ENCODE results near the gene ATF7. TPM values are rescaled to one million over a fixed set of nuclear protein-coding genes. Genes with fewer than 3 reads are reported as not detected.

Gene ATF7
- 12.5 TPM for polyA plus RNA-seq (2012; ENCODE audit: low read depth, missing spikeins)

DNA sequence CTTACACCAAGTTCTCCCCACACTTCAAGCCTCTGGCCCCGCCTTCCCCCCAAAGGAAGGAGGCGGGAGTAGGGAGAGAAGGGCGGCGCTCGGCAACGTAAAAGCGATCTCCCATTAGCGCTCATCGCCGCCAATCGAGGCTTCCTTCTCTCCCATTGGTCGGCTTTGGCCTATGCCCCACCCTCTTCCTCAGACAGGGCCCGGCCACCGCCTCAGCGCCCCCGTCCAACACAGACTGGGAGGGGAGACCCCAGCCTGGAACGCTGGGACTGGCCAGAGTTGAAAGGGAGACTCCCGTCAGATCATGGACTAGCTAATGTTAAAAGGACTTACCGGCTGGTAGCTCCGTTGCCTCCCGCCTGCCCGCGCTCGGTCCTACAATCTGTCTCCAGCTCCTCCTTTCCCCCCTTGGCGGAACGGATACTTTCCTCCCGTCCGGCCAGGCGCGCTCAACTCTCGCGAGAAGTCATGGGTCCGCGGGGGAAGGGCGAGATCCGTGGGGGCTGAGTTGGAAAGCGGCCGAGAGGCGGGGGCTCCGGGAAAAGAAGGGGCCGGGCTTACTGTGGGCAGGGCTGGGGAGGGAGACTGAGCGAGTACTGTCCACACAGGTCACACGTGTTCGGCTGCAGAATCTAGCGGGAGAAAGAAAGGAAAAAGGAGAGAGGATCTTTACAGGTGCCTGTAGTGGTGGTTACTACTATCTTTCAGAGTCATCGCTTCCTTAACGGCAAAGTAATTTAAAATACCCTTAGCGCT lies at the start of gene ATF7:
Gene ATF7, minus strand, starts transcription at position 437 of the 756 bp plus-strand sequence. CDS start 25,382 bp downstream, outside the sequence.
- peak; percentile 90 for FAIRE-seq
- DNase-seq (ENCODE audit: insufficient read length, low spot score) = peak; percentile 79
- TF ChIP-seq POU2F2 (IDR thresholded peaks at IDR 0.05; ENCODE audit: low read depth, low read length) = no peak
- TF ChIP-seq POLR2AphosphoS5 (IDR thresholded peaks at IDR 0.05; ENCODE audit: low read depth, low read length) = peak; percentile 68
- TF ChIP-seq PAX5 (IDR thresholded peaks at IDR 0.05; ENCODE audit: insufficient read depth, low read length, severe bottlenecking) = no peak
- TF ChIP-seq TAF1 (IDR thresholded peaks at IDR 0.05; ENCODE audit: low read depth, low read length) = no peak
- TF ChIP-seq SPI1 (IDR thresholded peaks at IDR 0.05; ENCODE audit: low read depth, low read length) = 0 out of 2 replicates have a peak, but pooled peaks have one; percentile 5
- peak; percentile 30; the same call in 1 of the 2 replicates for TF ChIP-seq POLR2A (IDR thresholded peaks at IDR 0.05; ENCODE audit: low read depth, low read length)

DNA sequence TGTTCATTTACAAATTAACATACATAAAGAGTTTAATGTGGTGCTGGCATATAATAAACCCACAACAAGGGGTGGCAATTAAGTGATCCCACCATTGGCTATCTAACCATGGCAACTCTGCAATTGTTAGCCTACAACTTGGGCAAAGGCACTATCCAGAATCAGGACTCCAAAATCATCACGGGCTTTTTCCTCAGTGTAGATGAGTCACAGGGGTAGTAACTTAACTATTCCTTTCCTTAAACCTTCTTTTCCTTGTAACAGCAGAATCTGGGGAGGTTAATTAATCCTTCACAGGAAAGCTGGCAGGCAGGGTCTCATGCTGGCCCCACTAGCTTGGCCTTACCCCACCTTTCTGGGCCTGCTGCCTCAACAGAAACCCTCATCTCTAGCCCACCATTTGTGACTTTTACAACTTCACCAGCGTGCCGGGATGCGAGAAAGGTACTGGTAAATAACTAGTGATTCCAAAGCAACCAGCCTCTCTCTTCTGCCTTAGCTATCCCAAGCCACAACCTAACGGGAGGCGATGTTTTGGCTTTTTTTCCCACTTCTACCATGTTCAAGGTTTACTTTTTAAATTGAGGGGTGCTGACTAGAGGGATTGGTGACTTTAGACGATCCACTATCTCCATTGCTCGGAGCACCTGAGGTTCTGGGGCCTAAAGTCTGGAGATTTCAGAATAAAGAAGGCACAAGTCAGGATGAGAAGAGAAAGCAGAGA lies 49.0 kb upstream of the ATF7 start:
- FAIRE-seq (no peak), DNase-seq (ENCODE audit: insufficient read length, low spot score) (no peak)
- TF ChIP-seq POU2F2 (IDR thresholded peaks at IDR 0.05; ENCODE audit: low read depth, low read length) = no peak

DNA sequence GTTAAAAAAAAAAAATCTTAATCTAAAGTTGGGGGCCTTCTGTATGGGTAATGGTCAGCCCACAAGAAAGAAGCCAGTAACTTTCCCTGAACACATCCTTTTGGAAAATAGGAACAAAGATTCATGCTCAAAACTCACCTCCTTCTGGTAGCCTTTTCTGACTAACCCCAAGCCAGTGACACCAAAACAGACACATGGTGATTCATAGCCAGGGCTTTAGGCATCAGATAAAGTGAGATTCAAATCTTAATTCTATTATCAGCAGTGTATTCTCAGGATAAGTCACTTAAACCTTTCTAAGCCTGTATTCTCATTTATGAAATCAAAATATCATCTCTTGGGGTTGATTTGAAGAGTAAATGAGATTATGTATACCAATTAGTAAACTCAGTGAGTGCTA lies 44.8 kb upstream of the ATF7 start:
- no peak for TF ChIP-seq POLR2A (IDR thresholded peaks at IDR 0.05; ENCODE audit: low read depth, low read length)
- TF ChIP-seq POLR2AphosphoS5 (IDR thresholded peaks at IDR 0.05; ENCODE audit: low read depth, low read length) = no peak
- no peak for TF ChIP-seq PAX5 (IDR thresholded peaks at IDR 0.05; ENCODE audit: insufficient read depth, low read length, severe bottlenecking)
- no peak for TF ChIP-seq TAF1 (IDR thresholded peaks at IDR 0.05; ENCODE audit: low read depth, low read length)
- TF ChIP-seq SPI1 (IDR thresholded peaks at IDR 0.05; ENCODE audit: low read depth, low read length) = no peak
- no peak for TF ChIP-seq POU2F2 (IDR thresholded peaks at IDR 0.05; ENCODE audit: low read depth, low read length)
- FAIRE-seq = no peak
- no peak for DNase-seq (ENCODE audit: insufficient read length, low spot score)

DNA sequence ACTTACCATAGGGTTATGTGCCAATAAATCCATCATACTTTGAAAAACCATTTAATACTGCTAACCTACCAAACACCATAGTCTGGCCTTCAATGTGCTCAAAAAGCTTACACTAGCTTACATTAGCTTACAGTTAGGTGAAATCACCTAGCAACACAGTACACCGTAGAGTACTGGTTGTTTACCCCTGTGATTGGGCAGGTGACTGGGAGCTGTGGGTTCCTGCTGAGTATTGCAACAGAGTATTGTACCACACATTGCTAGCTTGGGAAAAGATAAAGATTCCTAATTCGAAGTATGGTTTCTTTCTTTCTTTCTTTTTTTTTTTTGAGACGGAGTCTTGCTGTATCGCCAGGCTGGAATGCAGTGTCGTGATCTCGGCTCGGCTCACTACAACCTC lies 44.1 kb upstream of the ATF7 start:
- FAIRE-seq = no peak
- no peak for DNase-seq (ENCODE audit: insufficient read length, low spot score)
- TF ChIP-seq POLR2A (IDR thresholded peaks at IDR 0.05; ENCODE audit: low read depth, low read length) = no peak
- no peak for TF ChIP-seq POU2F2 (IDR thresholded peaks at IDR 0.05; ENCODE audit: low read depth, low read length)
- TF ChIP-seq POLR2AphosphoS5 (IDR thresholded peaks at IDR 0.05; ENCODE audit: low read depth, low read length) = no peak
- TF ChIP-seq SPI1 (IDR thresholded peaks at IDR 0.05; ENCODE audit: low read depth, low read length) = no peak
- no peak for TF ChIP-seq PAX5 (IDR thresholded peaks at IDR 0.05; ENCODE audit: insufficient read depth, low read length, severe bottlenecking)
- TF ChIP-seq TAF1 (IDR thresholded peaks at IDR 0.05; ENCODE audit: low read depth, low read length) = no peak

DNA sequence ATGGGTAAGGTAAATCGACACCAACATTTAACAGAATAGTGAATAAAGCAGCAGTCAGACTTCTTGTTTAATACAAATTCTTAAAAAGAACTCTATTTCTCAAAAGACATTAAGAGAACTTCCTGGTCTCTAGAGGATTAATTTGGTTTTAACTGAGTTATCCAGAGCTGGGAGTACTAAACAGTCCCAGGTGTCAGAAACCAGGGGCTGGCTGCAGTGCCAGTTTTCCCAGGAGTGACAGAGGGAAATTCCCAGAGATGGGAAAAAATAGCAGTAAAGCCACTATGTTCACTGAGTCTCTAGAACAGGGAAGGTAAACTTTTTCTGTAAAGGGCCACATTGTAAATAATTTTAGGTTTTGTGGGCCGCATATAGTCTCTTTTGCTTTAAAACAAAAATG lies 40.9 kb upstream of the ATF7 start:
- FAIRE-seq = no peak
- DNase-seq (ENCODE audit: insufficient read length, low spot score) = no peak
- TF ChIP-seq PAX5 (IDR thresholded peaks at IDR 0.05; ENCODE audit: insufficient read depth, low read length, severe bottlenecking) (no peak), POLR2A (IDR thresholded peaks at IDR 0.05; ENCODE audit: low read depth, low read length) (no peak), POLR2AphosphoS5 (IDR thresholded peaks at IDR 0.05; ENCODE audit: low read depth, low read length) (no peak), POU2F2 (IDR thresholded peaks at IDR 0.05; ENCODE audit: low read depth, low read length) (no peak), TAF1 (IDR thresholded peaks at IDR 0.05; ENCODE audit: low read depth, low read length) (no peak), SPI1 (IDR thresholded peaks at IDR 0.05; ENCODE audit: low read depth, low read length) (no peak)

DNA sequence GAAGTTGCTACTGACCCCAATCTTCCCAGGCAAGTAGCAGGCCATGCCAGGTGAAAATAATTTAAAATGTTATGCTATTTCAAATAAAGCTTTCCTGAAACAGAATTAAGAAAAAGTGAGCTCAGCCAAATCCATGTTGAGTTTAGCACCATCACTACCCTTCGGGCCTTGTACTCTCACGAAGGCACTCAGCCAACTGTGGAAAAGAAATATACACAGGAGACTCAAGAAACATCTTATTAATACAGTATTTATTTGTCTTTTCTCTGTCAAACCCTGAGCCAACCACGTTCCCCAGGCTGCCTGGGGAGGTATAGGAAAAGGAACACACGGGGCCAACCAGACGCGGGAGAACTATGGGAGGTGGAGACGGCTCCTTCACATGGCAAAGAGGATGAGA lies 38.8 kb upstream of the ATF7 start:
- DNase-seq (ENCODE audit: insufficient read length, low spot score) (no peak), FAIRE-seq (no peak)
- TF ChIP-seq POLR2AphosphoS5 (IDR thresholded peaks at IDR 0.05; ENCODE audit: low read depth, low read length) = no peak
- no peak for TF ChIP-seq POLR2A (IDR thresholded peaks at IDR 0.05; ENCODE audit: low read depth, low read length)
- no peak for TF ChIP-seq TAF1 (IDR thresholded peaks at IDR 0.05; ENCODE audit: low read depth, low read length)
- no peak for TF ChIP-seq POU2F2 (IDR thresholded peaks at IDR 0.05; ENCODE audit: low read depth, low read length)
- TF ChIP-seq SPI1 (IDR thresholded peaks at IDR 0.05; ENCODE audit: low read depth, low read length) = no peak
- no peak for TF ChIP-seq PAX5 (IDR thresholded peaks at IDR 0.05; ENCODE audit: insufficient read depth, low read length, severe bottlenecking)

DNA sequence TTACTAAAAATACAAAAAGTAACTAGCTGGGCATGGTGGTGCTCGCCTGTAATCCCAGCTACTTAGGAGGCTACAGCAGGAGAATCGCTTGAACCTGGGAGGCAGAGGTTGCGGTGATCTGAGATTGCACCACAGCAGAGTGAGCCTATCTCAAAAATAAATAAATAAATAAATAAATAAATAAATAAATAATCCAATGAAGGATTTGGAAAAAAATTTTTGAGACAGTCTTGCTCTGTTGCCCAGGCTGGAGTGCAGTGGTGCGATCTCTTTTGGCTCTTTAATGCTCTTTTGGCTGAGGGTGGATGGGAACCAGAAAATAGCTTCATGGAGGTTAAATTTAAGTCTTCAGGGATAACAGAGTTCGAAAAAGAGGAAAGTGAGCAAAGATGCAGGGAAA lies 38.0 kb upstream of the ATF7 start:
- FAIRE-seq = no peak
- TF ChIP-seq POLR2AphosphoS5 (IDR thresholded peaks at IDR 0.05; ENCODE audit: low read depth, low read length) = no peak
- no peak for TF ChIP-seq PAX5 (IDR thresholded peaks at IDR 0.05; ENCODE audit: insufficient read depth, low read length, severe bottlenecking)
- no peak for TF ChIP-seq TAF1 (IDR thresholded peaks at IDR 0.05; ENCODE audit: low read depth, low read length)
- no peak for DNase-seq (ENCODE audit: insufficient read length, low spot score)

DNA sequence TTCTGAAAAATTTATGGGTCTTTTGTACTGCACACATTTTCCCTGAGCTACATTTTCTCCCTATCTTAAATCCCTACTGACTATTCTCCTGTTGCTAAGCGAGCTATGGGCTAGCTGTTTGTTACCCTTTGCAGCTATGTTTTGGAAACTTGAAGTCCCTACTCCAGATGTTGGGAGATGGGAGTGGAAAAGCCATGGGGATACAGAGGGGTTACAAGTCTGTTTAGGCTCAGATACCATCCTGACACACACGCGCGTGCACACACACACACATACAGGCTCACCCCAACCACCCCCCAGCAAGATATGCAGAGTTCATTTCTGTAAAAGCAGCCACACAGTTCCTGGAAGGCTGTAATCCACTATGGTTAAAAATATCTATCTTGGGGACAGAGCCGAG lies 33.9 kb upstream of the ATF7 start:
- DNase-seq (ENCODE audit: insufficient read length, low spot score) (no peak), FAIRE-seq (no peak)
- no peak for TF ChIP-seq TAF1 (IDR thresholded peaks at IDR 0.05; ENCODE audit: low read depth, low read length)
- no peak for TF ChIP-seq POU2F2 (IDR thresholded peaks at IDR 0.05; ENCODE audit: low read depth, low read length)
- no peak for TF ChIP-seq POLR2AphosphoS5 (IDR thresholded peaks at IDR 0.05; ENCODE audit: low read depth, low read length)
- no peak for TF ChIP-seq POLR2A (IDR thresholded peaks at IDR 0.05; ENCODE audit: low read depth, low read length)
- TF ChIP-seq PAX5 (IDR thresholded peaks at IDR 0.05; ENCODE audit: insufficient read depth, low read length, severe bottlenecking) = no peak
- no peak for TF ChIP-seq SPI1 (IDR thresholded peaks at IDR 0.05; ENCODE audit: low read depth, low read length)

DNA sequence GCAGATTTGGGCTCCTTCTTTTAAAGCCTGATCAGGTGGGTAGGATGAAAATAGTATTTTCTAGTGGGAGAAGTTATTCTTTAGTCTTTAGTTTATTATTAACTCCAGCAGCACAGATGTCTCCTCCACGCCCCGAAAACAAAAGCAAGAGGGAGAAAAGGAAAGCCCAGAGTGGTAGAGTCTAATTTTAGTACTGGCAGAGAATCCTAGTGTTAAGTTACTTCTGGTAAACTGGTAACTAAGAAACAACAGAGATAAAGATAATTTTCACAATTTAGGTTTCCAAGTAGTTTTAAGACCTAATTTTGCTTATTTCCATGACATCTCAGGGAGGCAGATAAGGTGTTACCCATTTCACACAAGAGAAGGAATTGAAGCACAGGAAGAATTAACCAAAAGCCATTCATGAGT lies 33.4 kb upstream of the ATF7 start:
- TF ChIP-seq POLR2AphosphoS5 (IDR thresholded peaks at IDR 0.05; ENCODE audit: low read depth, low read length) (no peak), SPI1 (IDR thresholded peaks at IDR 0.05; ENCODE audit: low read depth, low read length) (no peak), POLR2A (IDR thresholded peaks at IDR 0.05; ENCODE audit: low read depth, low read length) (no peak), PAX5 (IDR thresholded peaks at IDR 0.05; ENCODE audit: insufficient read depth, low read length, severe bottlenecking) (no peak), POU2F2 (IDR thresholded peaks at IDR 0.05; ENCODE audit: low read depth, low read length) (no peak), TAF1 (IDR thresholded peaks at IDR 0.05; ENCODE audit: low read depth, low read length) (no peak)
- DNase-seq (ENCODE audit: insufficient read length, low spot score) (no peak), FAIRE-seq (no peak)
